HEK293 (cell line): ENCODE measurements around the gene INTS1.
A peak's percentile ranks its signal among the peaks of the same experiment; 100 is the strongest.

Source experiments
- CTCF ChIA-PET: fragments of 350-600 bp; formaldehyde crosslinking; extraction: SDS; loops from one replicate; lab custom pipeline; 2021; ENCODE audit warnings: antibody characterized with exemption; lab: Yijun Ruan, JAX
- POLR2A ChIA-PET: fragments of 300-600 bp; formaldehyde crosslinking; extraction: SDS; loops from one replicate; lab custom pipeline; 2020; ENCODE audit warnings: antibody characterized with exemption, inconsistent platforms; lab: Yijun Ruan, JAX
- H3K27ac ChIP-seq: fragments of 200-500 bp; sonication (Bioruptor generic); 2 replicates; pipeline ENCODE4 v1.5.1; 2014; ENCODE audit warnings: low read depth, low read length, control low read depth, inconsistent platforms; ENCODE audit errors: extremely low read depth
- H3K36me3 ChIP-seq, 2 experiments: fragments of 200-500 bp in 1 of 2; sonication (Bioruptor generic) in 1 of 2; 1 replicate in 1 of 2; 2 replicates in 1 of 2; pipeline ENCODE4 v1.5.1; 2014 to 2017; ENCODE audit warnings: inconsistent platforms in 2 of 2, low read length in 2 of 2; ENCODE audit not compliant: control insufficient read depth in 2 of 2, insufficient read depth in 1 of 2
- H3K4me1 ChIP-seq: fragments of 200-500 bp; sonication (Bioruptor generic); 2 replicates; pipeline ENCODE4 v1.5.1; 2014; ENCODE audit warnings: mild to moderate bottlenecking, low read length, inconsistent platforms; ENCODE audit not compliant: control insufficient read depth, insufficient read depth
- H3K4me3 ChIP-seq: 2 replicates; pipeline ENCODE4 v1.5.1; 2011; ENCODE audit warnings: low read depth, mild to moderate bottlenecking, control low read depth, low read length, moderate library complexity
- H3K9me3 ChIP-seq: fragments of 200-500 bp; sonication (Bioruptor generic); 2 replicates; pipeline ENCODE4 v1.5.1; 2014; ENCODE audit warnings: low read depth, low read length, inconsistent platforms; ENCODE audit not compliant: control insufficient read depth, insufficient read depth
- GLIS1 ChIP-seq: fragments of 450-650 bp; formaldehyde crosslinking; IDR thresholded peaks from 2 replicates; pipeline ENCODE4 v1.5.1; 2016; ENCODE audit warnings: missing biosample characterization, missing genetic modification characterization
- GLIS2 ChIP-seq: fragments of 450-650 bp; formaldehyde crosslinking; IDR thresholded peaks from 2 replicates; pipeline ENCODE4 v1.5.1; 2016; ENCODE audit warnings: missing biosample characterization, missing genetic modification characterization
- YY1 ChIP-seq: fragments of 450-650 bp; formaldehyde crosslinking; IDR thresholded peaks from 2 replicates; pipeline ENCODE4 v1.5.1; 2018; ENCODE audit warnings: missing biosample characterization, missing genetic modification characterization
- ZIC2 ChIP-seq: fragments of 450-650 bp; formaldehyde crosslinking; IDR thresholded peaks from 2 replicates; pipeline ENCODE4 v1.5.1; 2016; ENCODE audit warnings: missing biosample characterization, missing genetic modification characterization
- ZNF248 ChIP-seq: fragments of 450-650 bp; formaldehyde crosslinking; IDR thresholded peaks from 2 replicates; pipeline ENCODE4 v1.5.1; 2017; ENCODE audit warnings: missing biosample characterization, missing genetic modification characterization
- ZNF274 ChIP-seq, 2 experiments: fragments of 200-500 bp in 1 of 2; fragments of 450-650 bp in 1 of 2; sonication (Bioruptor generic) in 1 of 2; formaldehyde crosslinking in 1 of 2; IDR thresholded peaks; 2 replicates each; pipeline versions ENCODE4 v1.5.1 to v1.6.1; 2014 to 2016; ENCODE audit warnings: borderline replicate concordance in 1 of 2, inconsistent platforms in 1 of 2, low read length in 1 of 2, missing biosample characterization in 1 of 2, missing genetic modification characterization in 1 of 2
- ZNF292 ChIP-seq: fragments of 450-650 bp; formaldehyde crosslinking; IDR thresholded peaks from 2 replicates; pipeline ENCODE4 v1.5.1; 2016; ENCODE audit warnings: low read depth, missing biosample characterization, missing genetic modification characterization, borderline replicate concordance
- ZNF302 ChIP-seq: fragments of 450-650 bp; formaldehyde crosslinking; IDR thresholded peaks from 2 replicates; pipeline ENCODE4 v1.5.1; 2016; ENCODE audit warnings: missing biosample characterization, missing genetic modification characterization, low read depth
- ZNF394 ChIP-seq: fragments of 450-650 bp; formaldehyde crosslinking; IDR thresholded peaks from 2 replicates; pipeline ENCODE4 v1.5.1; 2016; ENCODE audit warnings: missing biosample characterization, missing genetic modification characterization, mild to moderate bottlenecking, moderate library complexity, borderline replicate concordance
- ZNF473 ChIP-seq: fragments of 450-650 bp; formaldehyde crosslinking; IDR thresholded peaks from 2 replicates; pipeline ENCODE4 v1.5.1; 2017; ENCODE audit warnings: missing biosample characterization, missing genetic modification characterization
- ZNF544 ChIP-seq: fragments of 450-650 bp; formaldehyde crosslinking; IDR thresholded peaks from 2 replicates; pipeline ENCODE4 v1.5.0; 2017; ENCODE audit warnings: missing biosample characterization, missing genetic modification characterization
- ZNF658 ChIP-seq: fragments of 450-650 bp; formaldehyde crosslinking; IDR thresholded peaks from 2 replicates; pipeline ENCODE4; 2016; ENCODE audit warnings: missing biosample characterization, missing genetic modification characterization
- ZNF747 ChIP-seq: fragments of 450-650 bp; formaldehyde crosslinking; IDR thresholded peaks from 2 replicates; pipeline ENCODE4 v1.5.1; 2016; ENCODE audit warnings: missing biosample characterization, missing genetic modification characterization
- TF ChIP-seq, protein P1 (sequence below): fragments of 450-650 bp; formaldehyde crosslinking; IDR thresholded peaks from 2 replicates; pipeline ENCODE4 v1.5.1; 2016; ENCODE audit warnings: missing biosample characterization, missing genetic modification characterization, low read depth
- TF ChIP-seq, protein P2 (sequence below): fragments of 450-650 bp; formaldehyde crosslinking; IDR thresholded peaks from 2 replicates; pipeline ENCODE4 v1.5.1; 2016; ENCODE audit warnings: missing biosample characterization, missing genetic modification characterization

INTS1 gene

DNA sequence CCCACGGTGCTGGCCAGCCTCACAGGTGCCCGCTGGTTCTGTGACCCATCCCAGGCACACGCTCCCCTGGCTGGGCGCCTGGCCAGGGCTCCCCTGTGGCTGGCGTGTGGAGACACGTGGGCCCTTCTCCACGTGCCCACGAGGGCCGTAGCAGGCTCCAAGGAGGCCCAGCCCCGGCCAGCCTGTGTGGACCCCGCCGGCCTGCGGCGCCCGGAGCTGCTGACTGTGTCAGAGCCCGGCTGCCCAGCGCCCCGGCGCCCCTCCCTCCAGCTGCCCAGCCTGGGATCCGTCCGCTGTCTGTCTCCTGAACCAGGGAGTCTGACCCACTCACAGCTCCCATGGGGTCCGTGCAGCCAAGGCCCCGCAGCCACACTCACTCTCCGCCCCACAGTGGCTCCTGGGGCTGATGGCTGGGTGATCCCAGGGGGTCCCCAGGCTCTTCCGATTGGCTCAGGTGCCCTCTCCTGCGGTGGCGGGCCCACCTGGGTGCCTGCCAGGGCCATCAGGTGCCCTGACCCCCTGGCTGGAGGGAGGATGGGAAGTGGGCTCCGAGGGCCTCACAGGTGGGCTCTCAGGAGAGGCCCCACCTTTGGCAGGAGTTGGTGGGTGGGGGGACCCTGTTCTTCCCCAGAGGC, 42.2 kb upstream of the INTS1 start:
- no peaks in the 10 kb centered on the region for H3K4me1 ChIP-seq
- TF ChIP-seq ZNF274 (IDR thresholded peaks at IDR 0.05; ENCODE audit: low read length) (no peak), ZNF274 (tag by site-specific recombination; IDR thresholded peaks at IDR 0.05; ENCODE audit: borderline replicate concordance) (no peak), ZNF292 (no peak), ZNF302 (tag by site-specific recombination) (no peak), GLIS1 (peak; percentile 68), ZNF544 (tag by site-specific recombination) (no peak), ZNF658 (no peak), GLIS2 (tag by site-specific recombination) (peak; percentile 29), ZNF248 (tag by site-specific recombination) (no peak), ZNF394 (tag by site-specific recombination) (no peak), ZIC2 (tag by site-specific recombination) (peak; percentile 57; the same call in 1 of the 2 replicates), ZNF747 (tag by site-specific recombination) (no peak), YY1 (tag by site-specific recombination) (no peak)
- TF ChIP-seq, protein P1, sequence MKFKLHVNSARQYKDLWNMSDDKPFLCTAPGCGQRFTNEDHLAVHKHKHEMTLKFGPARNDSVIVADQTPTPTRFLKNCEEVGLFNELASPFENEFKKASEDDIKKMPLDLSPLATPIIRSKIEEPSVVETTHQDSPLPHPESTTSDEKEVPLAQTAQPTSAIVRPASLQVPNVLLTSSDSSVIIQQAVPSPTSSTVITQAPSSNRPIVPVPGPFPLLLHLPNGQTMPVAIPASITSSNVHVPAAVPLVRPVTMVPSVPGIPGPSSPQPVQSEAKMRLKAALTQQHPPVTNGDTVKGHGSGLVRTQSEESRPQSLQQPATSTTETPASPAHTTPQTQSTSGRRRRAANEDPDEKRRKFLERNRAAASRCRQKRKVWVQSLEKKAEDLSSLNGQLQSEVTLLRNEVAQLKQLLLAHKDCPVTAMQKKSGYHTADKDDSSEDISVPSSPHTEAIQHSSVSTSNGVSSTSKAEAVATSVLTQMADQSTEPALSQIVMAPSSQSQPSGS (tag by site-specific recombination): no peak
- TF ChIP-seq, protein P2, sequence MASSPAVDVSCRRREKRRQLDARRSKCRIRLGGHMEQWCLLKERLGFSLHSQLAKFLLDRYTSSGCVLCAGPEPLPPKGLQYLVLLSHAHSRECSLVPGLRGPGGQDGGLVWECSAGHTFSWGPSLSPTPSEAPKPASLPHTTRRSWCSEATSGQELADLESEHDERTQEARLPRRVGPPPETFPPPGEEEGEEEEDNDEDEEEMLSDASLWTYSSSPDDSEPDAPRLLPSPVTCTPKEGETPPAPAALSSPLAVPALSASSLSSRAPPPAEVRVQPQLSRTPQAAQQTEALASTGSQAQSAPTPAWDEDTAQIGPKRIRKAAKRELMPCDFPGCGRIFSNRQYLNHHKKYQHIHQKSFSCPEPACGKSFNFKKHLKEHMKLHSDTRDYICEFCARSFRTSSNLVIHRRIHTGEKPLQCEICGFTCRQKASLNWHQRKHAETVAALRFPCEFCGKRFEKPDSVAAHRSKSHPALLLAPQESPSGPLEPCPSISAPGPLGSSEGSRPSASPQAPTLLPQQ: no peak
- TF ChIP-seq, all 188 proteins: peak for 3
- H3K4me3 ChIP-seq: no peak overlapping the region
- H3K9me3 ChIP-seq: no peaks in the 10 kb centered on the region
- CTCF ChIA-PET: interaction anchor here (0.6 to 2.2 kb wide), 2 partner anchors 11 to 42 kb away, joined by 3 to 6 read pairs; no protein-coding TSS in a partner anchor
- H3K36me3 ChIP-seq: no peaks in the 10 kb centered on the region
- H3K27ac ChIP-seq: no peak overlapping the region
- POLR2A ChIA-PET: no interaction called here

DNA sequence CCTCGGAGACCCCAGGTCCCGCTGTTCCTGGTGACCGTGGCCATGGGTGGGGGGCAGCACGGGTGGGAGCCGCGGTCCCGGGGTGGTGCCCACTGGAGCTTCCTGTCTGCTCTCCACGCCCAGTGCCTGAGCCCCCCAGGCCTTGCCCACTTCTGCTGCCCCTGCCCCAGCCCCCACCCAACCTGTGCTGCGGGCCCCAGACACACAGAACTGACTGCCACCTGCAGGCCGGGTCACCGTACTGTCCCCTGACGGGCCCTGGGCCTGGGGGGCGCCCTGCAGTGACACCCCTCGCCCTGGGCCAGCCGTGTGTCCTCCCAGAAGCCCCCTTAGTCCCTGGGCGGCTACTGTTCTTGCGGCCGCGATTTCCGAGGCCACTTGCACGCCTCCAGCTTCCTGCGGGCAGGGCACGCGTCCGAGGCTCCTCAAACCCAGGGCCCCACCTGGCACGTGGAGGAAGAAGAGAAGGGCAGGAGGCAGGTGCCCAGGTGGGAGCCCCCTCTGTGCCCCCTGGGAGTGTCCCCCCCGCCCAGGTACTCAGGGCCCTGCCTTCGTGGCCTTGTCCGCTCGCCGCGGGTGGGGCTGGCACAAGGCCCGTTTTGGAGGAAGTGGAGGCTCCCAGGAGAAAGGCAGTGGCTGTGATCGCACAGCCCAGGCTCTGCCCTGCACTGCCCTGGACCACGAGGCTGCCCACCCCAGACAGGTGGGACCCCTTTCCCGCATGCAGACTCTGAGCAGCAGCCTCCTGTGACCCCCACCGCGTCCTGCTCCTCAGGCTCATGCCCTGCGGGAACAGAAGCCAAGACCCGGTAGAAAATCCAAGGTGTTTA, 41.4 kb upstream of the INTS1 start:
- H3K36me3 ChIP-seq: peaks cover 0 to 7% of the 10 kb centered on the region in 2 experiments; a peak in 1 of 3 replicates
- H3K27ac ChIP-seq: no peak overlapping the region
- no peak for TF ChIP-seq ZNF473 (tag by site-specific recombination)
- TF ChIP-seq, protein P2: 0 out of 2 replicates have a peak, but pooled peaks have one; percentile 42
- H3K4me1 ChIP-seq: no peaks in the 10 kb centered on the region
- no peak overlapping the region for H3K4me3 ChIP-seq
- POLR2A ChIA-PET: interaction anchor here (1.1 kb wide), 1 partner anchor 10 kb away, joined by 4 read pairs; the partner anchor contains the start of gene TMEM184A
- H3K9me3 ChIP-seq: no peaks in the 10 kb centered on the region
- CTCF ChIA-PET: interaction anchor here (1.0 kb wide), 2 partner anchors 10 to 11 kb away, joined by 3 to 6 read pairs; no protein-coding TSS in a partner anchor
